Prostate gland (tissue), 2 donors: ENCODE data around the gene ZNF710. TPM values are rescaled to one million over a fixed set of nuclear protein-coding genes. Genes with fewer than 3 reads are reported as not detected.

Experiments used
- DNase-seq: peaks from one replicate; pipeline ENCODE4 v3.0.0-alpha.2; 2019; ENCODE audit warnings: low spot score
- H3K27ac ChIP-seq, 2 donors: fragments of 200-600 bp; sonication (generic); 2 replicates each; pipeline ENCODE4 v1.5.1; 2017 to 2019
- H3K27me3 ChIP-seq: fragments of 200-600 bp; sonication (generic); replicated peaks from 2 replicates; pipeline ENCODE4 v1.5.1; 2019; ENCODE audit not compliant: insufficient read depth
- H3K36me3 ChIP-seq, 2 donors: fragments of 200-600 bp; sonication (generic); 1 replicate in 1 of 2; 2 replicates in 1 of 2; pipeline versions ENCODE4 v1.5.1 to v1.8.1; 2017 to 2019
- H3K4me1 ChIP-seq: fragments of 200-600 bp; sonication (generic); replicated peaks from 2 replicates; pipeline ENCODE4 v1.5.1; 2019
- H3K4me3 ChIP-seq, 2 donors: fragments of 200-600 bp; sonication (generic); 2 replicates each; pipeline ENCODE4 v1.5.1; 2017 to 2019
- H3K9me3 ChIP-seq: fragments of 200-600 bp; sonication (generic); 2 replicates; pipeline ENCODE4 v1.5.1; 2017
- POLR2A ChIP-seq: fragments of 450-650 bp; IDR thresholded peaks from one replicate; pipeline ENCODE4 v1.6.1; 2016; ENCODE audit warnings: antibody characterized with exemption, mild to moderate bottlenecking
- POLR2AphosphoS5 ChIP-seq: sonication (generic); formaldehyde crosslinking; IDR thresholded peaks from one replicate; pipeline ENCODE4 v1.6.1; 2017; ENCODE audit warnings: antibody characterized with exemption
- WGBS: methylation state at CpG from one replicate; pipeline ENCODE4 v1.1.5; 2018; 5-methylcytosine and 5-hydroxymethylcytosine counted together
- intact Hi-C: fragments of 100-400 bp; cut with DNase I; formaldehyde crosslinking; loops from one replicate; pipeline ENCODE4 v1.14.2; 2022
- total RNA-seq, 2 donors: library from RNA; depleted of rRNA; stranded (reverse); fragments of >200 nt; gene quantifications; one replicate each; pipeline ENCODE4 v1.1.0, GENCODE V29; 2016
- TF ChIP-seq, protein P1 (sequence below), 4 experiments: fragments of 200-600 bp in 2 of 4; fragments of 450-650 bp in 2 of 4; sonication (generic) in 2 of 4; IDR thresholded peaks; 1 replicate in 3 of 4; 2 replicates in 1 of 4; pipeline ENCODE4 v1.5.1; 2016 to 2019; ENCODE audit warnings: antibody characterized with exemption in 4 of 4, mild to moderate bottlenecking in 2 of 4, moderate library complexity in 2 of 4

ZNF710 gene
- total RNA-seq, 2 donors from 2014 or later: 13.6 to 18.0 TPM

GRCh38 chr15:90071220-90071807 lies 70.2 kb downstream of the ZNF710 start:
- peak; percentile 81 for DNase-seq
- Histone ChIP-seq H3K4me3 (no peak overlapping the region), H3K36me3 (no peaks in the 10 kb centered on the region), H3K4me1 (peaks cover 3% of the 10 kb centered on the region), H3K27me3 (no peaks in the 10 kb centered on the region), H3K27ac (peak overlapping the region; percentile 35 to 50), H3K9me3 (no peaks in the 10 kb centered on the region)
- intact Hi-C loops: loop anchor here (2.0 to 10.0 kb wide), 2 partner anchors 159 to 307 kb away; partner anchors contain the start of gene ARPIN
- no peak for TF ChIP-seq POLR2A
- TF ChIP-seq POLR2AphosphoS5: peak; percentile 87
- TF ChIP-seq, protein P1, sequence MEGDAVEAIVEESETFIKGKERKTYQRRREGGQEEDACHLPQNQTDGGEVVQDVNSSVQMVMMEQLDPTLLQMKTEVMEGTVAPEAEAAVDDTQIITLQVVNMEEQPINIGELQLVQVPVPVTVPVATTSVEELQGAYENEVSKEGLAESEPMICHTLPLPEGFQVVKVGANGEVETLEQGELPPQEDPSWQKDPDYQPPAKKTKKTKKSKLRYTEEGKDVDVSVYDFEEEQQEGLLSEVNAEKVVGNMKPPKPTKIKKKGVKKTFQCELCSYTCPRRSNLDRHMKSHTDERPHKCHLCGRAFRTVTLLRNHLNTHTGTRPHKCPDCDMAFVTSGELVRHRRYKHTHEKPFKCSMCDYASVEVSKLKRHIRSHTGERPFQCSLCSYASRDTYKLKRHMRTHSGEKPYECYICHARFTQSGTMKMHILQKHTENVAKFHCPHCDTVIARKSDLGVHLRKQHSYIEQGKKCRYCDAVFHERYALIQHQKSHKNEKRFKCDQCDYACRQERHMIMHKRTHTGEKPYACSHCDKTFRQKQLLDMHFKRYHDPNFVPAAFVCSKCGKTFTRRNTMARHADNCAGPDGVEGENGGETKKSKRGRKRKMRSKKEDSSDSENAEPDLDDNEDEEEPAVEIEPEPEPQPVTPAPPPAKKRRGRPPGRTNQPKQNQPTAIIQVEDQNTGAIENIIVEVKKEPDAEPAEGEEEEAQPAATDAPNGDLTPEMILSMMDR (IDR thresholded peaks at IDR 0.05): peak; percentile 72 to 89 (median 87)
- WGBS: 28% methylated on average over 5 of the region's 5 CpGs

GRCh38 chr15:90072978-90073640 lies 72.0 kb downstream of the ZNF710 start:
- Histone ChIP-seq H3K36me3 (no peaks in the 10 kb centered on the region), H3K27me3 (no peaks in the 10 kb centered on the region), H3K4me3 (no peak overlapping the region), H3K4me1 (peaks cover 3% of the 10 kb centered on the region), H3K9me3 (no peaks in the 10 kb centered on the region), H3K27ac (no peak overlapping the region)
- WGBS: 92% methylated on average over 17 of the region's 17 CpGs
- TF ChIP-seq POLR2A: no peak
- TF ChIP-seq, protein P1 (IDR thresholded peaks at IDR 0.05): no peak
- intact Hi-C loops: loop anchor here (10.0 kb wide), 1 partner anchor 308 kb away; no protein-coding TSS in a partner anchor
- DNase-seq: no peak

DNA sequence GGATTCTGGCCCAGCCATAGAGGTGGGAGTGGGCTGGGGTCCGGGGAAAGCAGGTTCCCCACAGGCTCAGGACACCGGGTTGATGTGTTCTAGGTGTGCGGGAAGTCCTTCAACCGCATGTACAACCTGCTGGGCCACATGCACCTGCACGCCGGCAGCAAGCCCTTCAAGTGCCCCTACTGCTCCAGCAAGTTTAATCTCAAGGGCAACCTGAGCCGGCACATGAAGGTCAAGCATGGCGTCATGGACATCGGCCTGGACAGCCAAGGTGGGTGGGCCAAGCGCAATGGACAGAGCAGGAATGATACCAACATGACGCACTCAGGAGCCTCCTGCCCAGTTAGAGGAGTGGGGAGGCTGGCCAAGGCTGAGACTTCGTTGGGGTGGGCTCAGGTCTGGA lies 72.9 kb downstream of the ZNF710 start:
- intact Hi-C loops: loop anchor here (10.0 kb wide), 1 partner anchor 309 kb away; no protein-coding TSS in a partner anchor
- Histone ChIP-seq H3K4me3 (no peak overlapping the region), H3K36me3 (no peaks in the 10 kb centered on the region), H3K27me3 (no peaks in the 10 kb centered on the region), H3K27ac (peak overlapping the region in 1 of 2 donors; percentile 73), H3K9me3 (no peaks in the 10 kb centered on the region), H3K4me1 (peaks cover 3% of the 10 kb centered on the region)
- TF ChIP-seq POLR2AphosphoS5 (no peak), POLR2A (no peak)
- TF ChIP-seq, protein P1 (IDR thresholded peaks at IDR 0.05): no peak
- no peak for DNase-seq
- 91% methylated on average over 12 of the region's 12 CpGs for WGBS

DNA sequence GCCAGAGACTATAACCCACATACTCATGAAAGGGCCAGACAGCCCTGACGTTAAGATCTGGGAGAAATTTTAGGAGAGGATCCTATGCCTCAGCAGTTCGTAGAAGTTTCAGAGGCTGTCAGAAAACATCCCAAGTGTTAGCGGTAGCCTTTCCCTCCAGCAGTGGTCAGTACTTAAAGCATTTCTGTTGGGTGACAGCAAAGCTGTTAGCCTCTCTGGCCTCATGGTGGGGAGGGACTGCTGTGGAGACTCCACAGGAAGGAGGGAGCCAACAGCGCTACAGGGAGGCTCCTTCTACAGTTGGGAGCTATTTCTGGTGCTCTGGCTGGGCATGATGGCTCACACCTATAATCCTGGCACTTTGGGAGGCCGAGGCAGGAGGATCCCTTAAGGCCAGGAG lies 73.8 kb downstream of the ZNF710 start:
- Histone ChIP-seq H3K27me3 (no peaks in the 10 kb centered on the region), H3K9me3 (no peaks in the 10 kb centered on the region), H3K36me3 (no peaks in the 10 kb centered on the region), H3K4me3 (no peak overlapping the region), H3K27ac (peak overlapping the region; percentile 73 to 77), H3K4me1 (peaks cover 3% of the 10 kb centered on the region)
- intact Hi-C loops: loop anchor here (10.0 kb wide), 1 partner anchor 310 kb away; no protein-coding TSS in a partner anchor
- no peak for DNase-seq
- WGBS: 69% methylated on average over 5 of the region's 5 CpGs
- TF ChIP-seq POLR2A (no peak), POLR2AphosphoS5 (no peak)
- TF ChIP-seq, protein P1 (IDR thresholded peaks at IDR 0.05): no peak
